Choroid plexus epithelial cell (primary cell): Measurements from ENCODE around the gene MYADML2.
A peak's percentile ranks its signal among the peaks of the same experiment; 100 is the strongest.

Experiments used
- DNase-seq: peaks from one replicate; pipeline ENCODE4 v3.0.0-alpha.2; 2010; ENCODE audit warnings: low read depth
- H3K4me3 ChIP-seq: 2 replicates; pipeline ENCODE4 v1.5.1; 2011; ENCODE audit warnings: low read depth, mild to moderate bottlenecking, control low read depth, low read length, moderate library complexity
- TF ChIP-seq, protein P1 (sequence below): conservative IDR thresholded peaks from 2 replicates; pipeline ENCODE4 v1.5.1; 2011; ENCODE audit warnings: low read depth, mild to moderate bottlenecking, control low read depth, inconsistent platforms, low read length, moderate library complexity

MYADML2 gene

DNA sequence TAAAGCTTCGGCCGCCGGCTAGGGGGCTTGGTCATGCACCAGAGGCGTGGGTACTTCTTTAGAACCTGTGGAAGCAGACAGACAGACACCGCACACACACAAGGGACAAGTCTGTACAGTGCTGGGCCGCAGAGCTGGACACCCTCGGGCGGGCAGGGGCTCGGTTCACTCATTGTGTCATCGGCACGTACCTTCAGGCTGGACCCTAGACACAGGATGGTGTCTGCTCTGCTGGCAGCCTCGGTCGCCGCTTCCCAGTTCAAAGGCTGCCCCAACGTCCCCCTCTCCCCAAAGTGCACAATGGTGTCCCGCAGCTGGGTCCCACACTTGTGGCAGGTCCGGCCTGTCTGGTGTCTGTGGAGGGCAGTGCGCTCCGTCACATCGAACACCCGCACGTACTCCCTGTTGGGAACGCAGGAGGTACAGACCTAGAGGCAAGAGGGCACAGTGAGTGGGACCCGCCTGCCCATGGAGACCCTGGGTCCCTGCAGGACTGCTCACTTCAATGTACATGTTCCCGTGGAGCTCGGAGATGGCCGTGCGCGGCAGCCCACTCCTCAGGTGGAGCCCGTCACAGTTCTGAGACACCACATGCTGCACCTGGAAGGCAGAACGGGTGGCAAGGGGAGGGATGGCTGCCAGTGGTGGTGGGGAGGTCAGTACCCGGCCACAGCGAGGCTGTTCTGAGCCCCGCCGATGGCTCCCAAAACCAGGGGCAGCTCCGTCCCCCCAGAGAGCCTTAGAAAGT, 32.8 kb downstream of the MYADML2 start:
- DNase-seq = no peak
- TF ChIP-seq, protein P1, sequence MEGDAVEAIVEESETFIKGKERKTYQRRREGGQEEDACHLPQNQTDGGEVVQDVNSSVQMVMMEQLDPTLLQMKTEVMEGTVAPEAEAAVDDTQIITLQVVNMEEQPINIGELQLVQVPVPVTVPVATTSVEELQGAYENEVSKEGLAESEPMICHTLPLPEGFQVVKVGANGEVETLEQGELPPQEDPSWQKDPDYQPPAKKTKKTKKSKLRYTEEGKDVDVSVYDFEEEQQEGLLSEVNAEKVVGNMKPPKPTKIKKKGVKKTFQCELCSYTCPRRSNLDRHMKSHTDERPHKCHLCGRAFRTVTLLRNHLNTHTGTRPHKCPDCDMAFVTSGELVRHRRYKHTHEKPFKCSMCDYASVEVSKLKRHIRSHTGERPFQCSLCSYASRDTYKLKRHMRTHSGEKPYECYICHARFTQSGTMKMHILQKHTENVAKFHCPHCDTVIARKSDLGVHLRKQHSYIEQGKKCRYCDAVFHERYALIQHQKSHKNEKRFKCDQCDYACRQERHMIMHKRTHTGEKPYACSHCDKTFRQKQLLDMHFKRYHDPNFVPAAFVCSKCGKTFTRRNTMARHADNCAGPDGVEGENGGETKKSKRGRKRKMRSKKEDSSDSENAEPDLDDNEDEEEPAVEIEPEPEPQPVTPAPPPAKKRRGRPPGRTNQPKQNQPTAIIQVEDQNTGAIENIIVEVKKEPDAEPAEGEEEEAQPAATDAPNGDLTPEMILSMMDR = no peak
- no peak overlapping the region for H3K4me3 ChIP-seq

DNA sequence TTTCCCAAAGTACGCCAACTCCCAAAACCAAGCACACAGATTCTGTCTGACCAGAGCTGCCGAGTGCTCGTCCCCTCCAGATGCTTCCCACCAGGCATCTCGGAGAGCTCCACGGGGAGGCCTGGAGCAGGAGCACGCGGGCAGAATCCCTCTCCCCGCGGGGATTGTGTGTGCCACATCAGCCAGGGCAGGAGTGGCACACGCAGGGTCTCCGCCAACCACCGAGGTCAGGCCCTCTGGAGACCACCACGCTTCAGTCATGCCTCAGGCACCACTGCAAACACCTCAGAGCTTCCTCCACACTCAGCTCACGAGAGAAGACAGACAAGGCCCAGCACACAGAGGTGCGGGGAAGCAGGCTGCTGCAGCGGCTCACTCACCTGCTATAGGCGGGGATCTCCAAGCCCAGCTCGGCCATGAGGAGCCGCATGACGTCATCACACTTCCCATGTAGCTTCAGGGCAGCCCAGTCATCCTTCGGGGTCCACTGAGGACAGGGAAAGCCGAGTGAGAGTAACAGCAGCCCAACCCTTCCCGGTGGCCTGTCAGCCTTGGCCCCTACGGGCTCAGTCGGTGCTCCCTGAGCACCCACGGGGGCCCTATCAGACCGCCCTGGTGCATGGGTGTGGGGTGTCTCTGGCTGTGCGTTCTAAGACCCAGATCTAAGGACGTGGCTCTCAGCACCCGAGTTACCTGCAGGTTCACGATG, 33.5 kb downstream of the MYADML2 start:
- TF ChIP-seq, protein P1 = no peak
- DNase-seq = no peak
- no peak overlapping the region for H3K4me3 ChIP-seq

- TF ChIP-seq, protein P1 = no peak
- DNase-seq = no peak
- H3K4me3 ChIP-seq = no peak overlapping the region
Measured at GRCh38 chr17:81912441-81913309, 34.4 kb downstream of the MYADML2 start.

- TF ChIP-seq, protein P1 = no peak
- DNase-seq = no peak
- H3K4me3 ChIP-seq = no peak overlapping the region
Measured at GRCh38 chr17:81911969-81912368, 35.1 kb downstream of the MYADML2 start.

- peak; percentile 88 for DNase-seq
- TF ChIP-seq, protein P1 = no peak
- peak within 1 kb of the TSS; percentile 75 for H3K4me3 ChIP-seq
Measured at GRCh38 chr17:81911277-81911961, 35.6 kb downstream of the MYADML2 start, which contains the start of gene PCYT2. Gene PCYT2, minus strand, starts transcription at chr17:81911399. Its CDS starts 44 bp downstream, at chr17:81911355.

GRCh38 chr17:81910840-81911276, 36.2 kb downstream of the MYADML2 start:
- DNase-seq = no peak
- H3K4me3 ChIP-seq = peak overlapping the region; percentile 75
- TF ChIP-seq, protein P1 = no peak
